Measurements from ENCODE around the gene SMYD3.

DNA sequence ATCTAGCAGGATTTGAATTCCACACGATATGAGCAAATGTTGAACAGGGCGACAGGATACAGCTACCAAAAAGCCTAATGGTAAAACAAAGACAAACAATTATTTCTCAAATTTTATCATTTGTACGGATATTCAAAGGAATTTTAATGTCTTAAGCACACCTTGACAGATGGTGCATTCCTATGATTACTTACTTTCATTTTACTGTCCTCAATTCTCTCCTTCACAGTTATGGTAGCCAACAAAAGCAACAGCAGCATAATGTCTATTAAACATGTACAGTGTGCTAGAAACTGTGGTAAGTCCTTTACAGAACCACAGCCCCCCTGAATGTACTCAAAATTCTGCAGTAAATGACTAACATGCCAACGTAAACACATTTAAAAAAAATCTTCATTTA is 365.8 kb downstream of the SMYD3 start:
- TF ChIP-seq CTCF (CRISPR knock-in tag; IDR thresholded peaks at IDR 0.05) (no peak), ZNF20 (CRISPR knock-in tag; IDR thresholded peaks at IDR 0.05) (no peak), EZH2 (conservative IDR thresholded peaks at IDR 0.05; ENCODE audit: low read depth, low read length) (no peak), SOX13 (IDR thresholded peaks at IDR 0.05) (no peak), SOX13 (CRISPR knock-in tag; conservative IDR thresholded peaks at IDR 0.05 in 1 of 2, IDR thresholded peaks at IDR 0.05 in 1 of 2) (no peak), SALL1 (CRISPR knock-in tag; IDR thresholded peaks at IDR 0.05) (no peak), ELF4 (CRISPR knock-in tag; IDR thresholded peaks at IDR 0.05; ENCODE audit: borderline replicate concordance) (no peak), MAF1 (CRISPR knock-in tag; IDR thresholded peaks at IDR 0.05; ENCODE audit: borderline replicate concordance) (no peak), ZNF510 (CRISPR knock-in tag; IDR thresholded peaks at IDR 0.05; ENCODE audit: low read depth) (no peak)
- TF ChIP-seq, protein P1, sequence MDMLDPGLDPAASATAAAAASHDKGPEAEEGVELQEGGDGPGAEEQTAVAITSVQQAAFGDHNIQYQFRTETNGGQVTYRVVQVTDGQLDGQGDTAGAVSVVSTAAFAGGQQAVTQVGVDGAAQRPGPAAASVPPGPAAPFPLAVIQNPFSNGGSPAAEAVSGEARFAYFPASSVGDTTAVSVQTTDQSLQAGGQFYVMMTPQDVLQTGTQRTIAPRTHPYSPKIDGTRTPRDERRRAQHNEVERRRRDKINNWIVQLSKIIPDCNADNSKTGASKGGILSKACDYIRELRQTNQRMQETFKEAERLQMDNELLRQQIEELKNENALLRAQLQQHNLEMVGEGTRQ (IDR thresholded peaks at IDR 0.05; ENCODE audit: low read depth, low read length): no peak
- TF ChIP-seq, protein P1 (CRISPR knock-in tag; IDR thresholded peaks at IDR 0.05; ENCODE audit: borderline replicate concordance): no peak
- TF ChIP-seq, protein P2, sequence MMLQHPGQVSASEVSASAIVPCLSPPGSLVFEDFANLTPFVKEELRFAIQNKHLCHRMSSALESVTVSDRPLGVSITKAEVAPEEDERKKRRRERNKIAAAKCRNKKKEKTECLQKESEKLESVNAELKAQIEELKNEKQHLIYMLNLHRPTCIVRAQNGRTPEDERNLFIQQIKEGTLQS (CRISPR knock-in tag; IDR thresholded peaks at IDR 0.05): no peak
- TF ChIP-seq, protein P3, sequence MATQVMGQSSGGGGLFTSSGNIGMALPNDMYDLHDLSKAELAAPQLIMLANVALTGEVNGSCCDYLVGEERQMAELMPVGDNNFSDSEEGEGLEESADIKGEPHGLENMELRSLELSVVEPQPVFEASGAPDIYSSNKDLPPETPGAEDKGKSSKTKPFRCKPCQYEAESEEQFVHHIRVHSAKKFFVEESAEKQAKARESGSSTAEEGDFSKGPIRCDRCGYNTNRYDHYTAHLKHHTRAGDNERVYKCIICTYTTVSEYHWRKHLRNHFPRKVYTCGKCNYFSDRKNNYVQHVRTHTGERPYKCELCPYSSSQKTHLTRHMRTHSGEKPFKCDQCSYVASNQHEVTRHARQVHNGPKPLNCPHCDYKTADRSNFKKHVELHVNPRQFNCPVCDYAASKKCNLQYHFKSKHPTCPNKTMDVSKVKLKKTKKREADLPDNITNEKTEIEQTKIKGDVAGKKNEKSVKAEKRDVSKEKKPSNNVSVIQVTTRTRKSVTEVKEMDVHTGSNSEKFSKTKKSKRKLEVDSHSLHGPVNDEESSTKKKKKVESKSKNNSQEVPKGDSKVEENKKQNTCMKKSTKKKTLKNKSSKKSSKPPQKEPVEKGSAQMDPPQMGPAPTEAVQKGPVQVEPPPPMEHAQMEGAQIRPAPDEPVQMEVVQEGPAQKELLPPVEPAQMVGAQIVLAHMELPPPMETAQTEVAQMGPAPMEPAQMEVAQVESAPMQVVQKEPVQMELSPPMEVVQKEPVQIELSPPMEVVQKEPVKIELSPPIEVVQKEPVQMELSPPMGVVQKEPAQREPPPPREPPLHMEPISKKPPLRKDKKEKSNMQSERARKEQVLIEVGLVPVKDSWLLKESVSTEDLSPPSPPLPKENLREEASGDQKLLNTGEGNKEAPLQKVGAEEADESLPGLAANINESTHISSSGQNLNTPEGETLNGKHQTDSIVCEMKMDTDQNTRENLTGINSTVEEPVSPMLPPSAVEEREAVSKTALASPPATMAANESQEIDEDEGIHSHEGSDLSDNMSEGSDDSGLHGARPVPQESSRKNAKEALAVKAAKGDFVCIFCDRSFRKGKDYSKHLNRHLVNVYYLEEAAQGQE (IDR thresholded peaks at IDR 0.05; ENCODE audit: borderline replicate concordance in 1 of 2, low read depth in 1 of 2, low read length in 2 of 2): no peak
